Loucy (cell line): ENCODE data around the gene CNTNAP2.

Source experiments
- EZH2phosphoT487 ChIP-seq: fragments of 200-600 bp; IDR thresholded peaks from 2 replicates; pipeline ENCODE4 v1.6.1; 2018; ENCODE audit warnings: antibody characterized with exemption, mild to moderate bottlenecking, moderate library complexity, borderline replicate concordance
- TF ChIP-seq, protein P1 (sequence below): fragments of 200-600 bp; sonication (generic); conservative IDR thresholded peaks from 2 replicates; pipeline ENCODE4 v1.5.1; 2014; ENCODE audit warnings: mild to moderate bottlenecking, antibody characterized with exemption, low read length

- TF ChIP-seq, protein P1, sequence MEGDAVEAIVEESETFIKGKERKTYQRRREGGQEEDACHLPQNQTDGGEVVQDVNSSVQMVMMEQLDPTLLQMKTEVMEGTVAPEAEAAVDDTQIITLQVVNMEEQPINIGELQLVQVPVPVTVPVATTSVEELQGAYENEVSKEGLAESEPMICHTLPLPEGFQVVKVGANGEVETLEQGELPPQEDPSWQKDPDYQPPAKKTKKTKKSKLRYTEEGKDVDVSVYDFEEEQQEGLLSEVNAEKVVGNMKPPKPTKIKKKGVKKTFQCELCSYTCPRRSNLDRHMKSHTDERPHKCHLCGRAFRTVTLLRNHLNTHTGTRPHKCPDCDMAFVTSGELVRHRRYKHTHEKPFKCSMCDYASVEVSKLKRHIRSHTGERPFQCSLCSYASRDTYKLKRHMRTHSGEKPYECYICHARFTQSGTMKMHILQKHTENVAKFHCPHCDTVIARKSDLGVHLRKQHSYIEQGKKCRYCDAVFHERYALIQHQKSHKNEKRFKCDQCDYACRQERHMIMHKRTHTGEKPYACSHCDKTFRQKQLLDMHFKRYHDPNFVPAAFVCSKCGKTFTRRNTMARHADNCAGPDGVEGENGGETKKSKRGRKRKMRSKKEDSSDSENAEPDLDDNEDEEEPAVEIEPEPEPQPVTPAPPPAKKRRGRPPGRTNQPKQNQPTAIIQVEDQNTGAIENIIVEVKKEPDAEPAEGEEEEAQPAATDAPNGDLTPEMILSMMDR: no peak
- TF ChIP-seq EZH2phosphoT487: no peak
Measured at GRCh38 chr7:148162808-148163207, 2046.2 kb downstream of the CNTNAP2 start.
